Transverse colon (tissue), 3 donors: ENCODE results near the gene ALK.

Source experiments
- CTCF ChIP-seq, 5 experiments: fragments of 200-600 bp in 3 of 5; fragments of 450-650 bp in 2 of 5; sonication (generic) in 3 of 5; IDR thresholded peaks; 1 replicate in 2 of 5; 2 replicates in 3 of 5; pipeline ENCODE4 v1.5.1; 2016 to 2017; ENCODE audit warnings: antibody characterized with exemption in 5 of 5, inconsistent platforms in 3 of 5, mild to moderate bottlenecking in 2 of 5, moderate library complexity in 1 of 5
- EP300 ChIP-seq: sonication (generic); formaldehyde crosslinking; IDR thresholded peaks from one replicate; pipeline ENCODE4 v1.6.1; 2017; ENCODE audit warnings: antibody characterized with exemption, low read depth

GRCh38 chr2:29245742-29246382 lies 675.5 kb downstream of the ALK start:
- TF ChIP-seq CTCF (IDR thresholded peaks at IDR 0.05): no peak
- TF ChIP-seq EP300: no peak
